IMR-90 (cell line): ENCODE measurements around the gene TXNRD1. TPM values are rescaled to one million over a fixed set of nuclear protein-coding genes. Genes with fewer than 3 reads are reported as not detected.
A peak's percentile ranks its signal among the peaks of the same experiment; 100 is the strongest.
"Not testable (repeated sequence)": the region's sequence is repeated elsewhere in the genome, so short reads cannot be mapped to it uniquely, and the experiment has no call there.

Experiments used
- ATAC-seq: fragments of 200-7000 bp; cut with Tn5 transposase; 2 replicates; pipeline ENCODE4 v1.9.1; 2020; ENCODE audit warnings: low read depth, mild to moderate bottlenecking, moderate library complexity
- BruUV-seq: library from RNA; stranded (reverse); fragments of 400-500 nt; replicated peaks from 2 replicates; lab custom pipeline; 2021; lab: Mats Ljungman, UMichigan
- CTCF ChIA-PET: fragments of 300-600 bp; formaldehyde crosslinking; extraction: SDS; loops from one replicate; lab custom pipeline; 2021; ENCODE audit warnings: antibody characterized with exemption; lab: Yijun Ruan, JAX
- POLR2A ChIA-PET: fragments of 300-600 bp; sonication (Branson Sonifier 250); formaldehyde crosslinking; loops from one replicate; lab custom pipeline; 2022; ENCODE audit warnings: antibody characterized with exemption; ENCODE audit not compliant: unreplicated experiment; lab: Charles Lee
- DNase-seq: peaks from one replicate; pipeline ENCODE4 v3.0.0; 2013
- H2AFZ ChIP-seq: replicated peaks from 2 replicates; pipeline ENCODE3; 2013; ENCODE audit warnings: low read length, mild to moderate bottlenecking; ENCODE audit not compliant: poor library complexity
- H2AK5ac ChIP-seq: 2 replicates; pipeline ENCODE4 v1.6.1; 2013; ENCODE audit warnings: low read depth, low read length, inconsistent platforms
- H2AK9ac ChIP-seq: replicated peaks from 2 replicates; pipeline ENCODE3; 2013; ENCODE audit warnings: mild to moderate bottlenecking, low read depth, low read length, moderate library complexity; ENCODE audit not compliant: poor library complexity
- H2BK120ac ChIP-seq: 2 replicates; pipeline ENCODE4 v1.6.1; 2013; ENCODE audit warnings: low read depth, low read length, inconsistent platforms
- H2BK15ac ChIP-seq: 3 replicates; pipeline ENCODE4 v1.6.1; 2013; ENCODE audit warnings: low read depth, low read length, inconsistent platforms
- H2BK20ac ChIP-seq: 2 replicates; pipeline ENCODE4 v1.6.1; 2013; ENCODE audit warnings: low read depth, mild to moderate bottlenecking, inconsistent platforms, low read length, moderate library complexity
- H2BK5ac ChIP-seq: 2 replicates; pipeline ENCODE4 v1.6.1; 2013; ENCODE audit warnings: mild to moderate bottlenecking, low read depth, low read length, inconsistent platforms; ENCODE audit not compliant: poor library complexity, severe bottlenecking
- H3K14ac ChIP-seq: replicated peaks from 2 replicates; pipeline ENCODE4 v1.6.1; 2013; ENCODE audit warnings: low read depth, low read length, inconsistent platforms
- H3K18ac ChIP-seq: 2 replicates; pipeline ENCODE4 v1.6.1; 2013; ENCODE audit warnings: low read depth, low read length, control low read depth
- H3K23ac ChIP-seq: 2 replicates; pipeline ENCODE4 v1.6.1; 2013; ENCODE audit warnings: low read depth, low read length, inconsistent platforms
- H3K27ac ChIP-seq: 2 replicates; pipeline ENCODE4 v1.5.1; 2013; ENCODE audit warnings: mild to moderate bottlenecking, control low read depth, low read length; ENCODE audit not compliant: insufficient read depth
- H3K27me3 ChIP-seq: 2 replicates; pipeline ENCODE4 v1.6.1; 2013; ENCODE audit warnings: low read length; ENCODE audit not compliant: control insufficient read depth, insufficient read depth
- H3K36me3 ChIP-seq: 2 replicates; pipeline ENCODE4 v1.6.1; 2013; ENCODE audit warnings: low read length, mixed read lengths; ENCODE audit not compliant: control insufficient read depth, insufficient read depth
- H3K4ac ChIP-seq: 2 replicates; pipeline ENCODE4 v1.6.1; 2013; ENCODE audit warnings: low read depth, low read length, inconsistent platforms
- H3K4me1 ChIP-seq: 2 replicates; pipeline ENCODE4 v1.6.1; 2013; ENCODE audit warnings: low read length, mixed read lengths; ENCODE audit not compliant: control insufficient read depth, insufficient read depth
- H3K4me2 ChIP-seq: 2 replicates; pipeline ENCODE4 v1.6.1; 2013; ENCODE audit warnings: low read depth, mild to moderate bottlenecking, control low read depth, low read length, moderate library complexity
- H3K4me3 ChIP-seq: 2 replicates; pipeline ENCODE4 v1.5.1; 2013; ENCODE audit warnings: low read depth, mild to moderate bottlenecking, control low read depth, low read length, moderate library complexity; ENCODE audit not compliant: insufficient read depth
- H3K56ac ChIP-seq: 2 replicates; pipeline ENCODE4 v1.6.1; 2013; ENCODE audit warnings: low read length, inconsistent platforms; ENCODE audit not compliant: insufficient read depth; ENCODE audit errors: extremely low read depth
- H3K79me1 ChIP-seq, 2 experiments: 2 replicates each; pipeline ENCODE4 v1.6.1; 2013; ENCODE audit warnings: low read length in 2 of 2, inconsistent platforms in 1 of 2, low read depth in 1 of 2
- H3K9ac ChIP-seq: 2 replicates; pipeline ENCODE4 v1.6.1; 2013; ENCODE audit warnings: low read depth, low read length, control low read depth
- H3K9me1 ChIP-seq: 2 replicates; pipeline ENCODE4 v1.6.1; 2013; ENCODE audit warnings: low read length, inconsistent platforms; ENCODE audit not compliant: insufficient read depth
- H3K9me3 ChIP-seq: 2 replicates; pipeline ENCODE4 v1.6.1; 2013; ENCODE audit warnings: low read length; ENCODE audit not compliant: control insufficient read depth, insufficient read depth
- H4K20me1 ChIP-seq: 2 replicates; pipeline ENCODE4 v1.6.1; 2013; ENCODE audit warnings: low read length, inconsistent platforms; ENCODE audit not compliant: insufficient read depth
- H4K5ac ChIP-seq: 2 replicates; pipeline ENCODE4 v1.6.1; 2013; ENCODE audit warnings: mild to moderate bottlenecking, low read depth, low read length, control low read depth
- H4K8ac ChIP-seq, 2 experiments: 2 replicates each; pipeline ENCODE4 v1.6.1; 2013; ENCODE audit warnings: low read depth in 2 of 2, low read length in 2 of 2, control low read depth in 1 of 2, inconsistent platforms in 1 of 2
- H4K91ac ChIP-seq: 2 replicates; pipeline ENCODE4 v1.6.1; 2013; ENCODE audit warnings: low read depth, low read length, inconsistent platforms; ENCODE audit not compliant: insufficient read depth
- CTCF ChIP-seq: conservative IDR thresholded peaks from 2 replicates; pipeline ENCODE4 v1.5.1; 2012; ENCODE audit warnings: mild to moderate bottlenecking, low read depth, low read length, improper control_type of control experiment
- RAD21 ChIP-seq: IDR thresholded peaks from 2 replicates; pipeline ENCODE4 v1.6.1; 2012; ENCODE audit warnings: low read length, improper control_type of control experiment
- WGBS, 2 experiments: methylation state at CpG; one replicate each; pipeline versions ENCODE4 v1.1.5 to v1.1.7; 2013; ENCODE audit warnings: missing lambda C conversion rate in 2 of 2; ENCODE audit not compliant: insufficient read length in 1 of 2; ENCODE audit errors: extremely low coverage in 2 of 2; 5-methylcytosine and 5-hydroxymethylcytosine counted together
- dilution Hi-C: fragments of 300-500 bp; cut with HindIII; formaldehyde crosslinking; loops from one replicate; pipeline ENCODE4 v1.14.3; 2018; ENCODE audit warnings: low sequenced_read_pairs; ENCODE audit not compliant: unreplicated experiment
- in situ Hi-C: fragments of 300-500 bp; cut with MboI; formaldehyde crosslinking; loops from 3 replicates; pipeline ENCODE4 v1.14.3; 2019; ENCODE audit warnings: low sequenced_read_pairs, inconsistent platforms, mixed read lengths
- intact Hi-C: fragments of 100-400 bp; cut with micrococcal nuclease; formaldehyde crosslinking; loops from 2 replicates; pipeline ENCODE4 v1.10.0; 2022
- polyA plus RNA-seq, 3 experiments: library from polyadenylated mRNA; depleted of rRNA; stranded (reverse); fragments of >200 nt; gene quantifications; 2 replicates each; pipeline ENCODE4 v1.2.3, GENCODE V29; 2012; ENCODE audit warnings: low replicate concordance in 1 of 3
- total RNA-seq: library from RNA; depleted of rRNA; stranded (reverse); fragments of >200 nt; gene quantifications from 2 replicates; pipeline ENCODE4 v1.2.3, GENCODE V29; 2012

TXNRD1 gene
- total and polyA plus RNA-seq, 2 of the 4 experiments (the other 2 are of a cell fraction): 379 to 582 TPM

GRCh38 chr12:104294158-104294859 lies 78.7 kb downstream of the TXNRD1 start:
- H4K91ac ChIP-seq, BruUV-seq, CTCF ChIA-PET: not testable (repeated sequence)

More at GRCh38 chr12:104294158-104294859, 78.7 kb downstream of the TXNRD1 start:
- H3K27me3 ChIP-seq, dilution Hi-C loops, H3K56ac ChIP-seq, H3K18ac ChIP-seq, H3K23ac ChIP-seq, H4K8ac ChIP-seq, H2BK15ac ChIP-seq, DNase-seq, H2BK120ac ChIP-seq, H3K9me3 ChIP-seq, H2AK5ac ChIP-seq, H2AK9ac ChIP-seq, H2BK20ac ChIP-seq, H4K5ac ChIP-seq, H3K4ac ChIP-seq, in situ Hi-C loops, H3K14ac ChIP-seq, H3K4me3 ChIP-seq, H2AFZ ChIP-seq, ATAC-seq, H3K9me1 ChIP-seq: not testable (repeated sequence)
- H3K4me2 ChIP-seq: 0 out of 2 replicates have a peak overlapping the region, but pooled peaks have one; percentile 17
- peak overlapping the region; percentile 23; the same call in 1 of the 2 replicates for H3K9ac ChIP-seq
- TF ChIP-seq CTCF (peak; percentile 41), RAD21 (peak; percentile 47)
- WGBS, 2 experiments: 74% methylated on average over 6 of the region's 17 CpGs; no CpG with 5 or more reads in 1 of the 2 experiments
- POLR2A ChIA-PET: interaction anchor here (1.2 kb wide), 1 partner anchor 8 kb away, joined by 3 read pairs; no protein-coding TSS in a partner anchor
- H3K79me1 ChIP-seq: peaks cover 4 to 15% of the 10 kb centered on the region in 2 experiments; a peak in 1 of 4 replicates
- H2BK5ac ChIP-seq: peak overlapping the region; percentile 2
- H3K4me1 ChIP-seq: peaks cover 22% of the 10 kb centered on the region
- peaks cover 92% of the 10 kb centered on the region for H4K20me1 ChIP-seq
- H3K36me3 ChIP-seq: peaks cover 57% of the 10 kb centered on the region
- H3K27ac ChIP-seq: peak overlapping the region; percentile 16; the same call in 1 of the 2 replicates
- intact Hi-C loops: loop anchor here (10.0 kb wide), 1 partner anchor 420 kb away; no protein-coding TSS in a partner anchor
